GM12878 (cell line): ENCODE data around the gene ACER3. TPM values are rescaled to one million over a fixed set of nuclear protein-coding genes. Genes with fewer than 3 reads are reported as not detected.

ENCODE experiments used
- ATAC-seq: fragments of 200-7000 bp; cut with Tn5 transposase; 3 replicates; pipeline ENCODE4 v1.9.1; 2020; ENCODE audit warnings: mild to moderate bottlenecking, moderate library complexity
- BruUV-seq: library from RNA; stranded (reverse); fragments of 400-500 nt; replicated peaks from 2 replicates; lab custom pipeline; 2021; lab: Mats Ljungman, UMichigan
- CTCF ChIA-PET: fragments of 300-600 bp; sonication (Branson Sonifier 250); formaldehyde crosslinking; extraction: SDS; loops from one replicate; lab custom pipeline; 2021; ENCODE audit warnings: inconsistent platforms; lab: Yijun Ruan, JAX
- POLR2A ChIA-PET: fragments of 350-600 bp; formaldehyde crosslinking; extraction: SDS; loops from one replicate; lab custom pipeline; 2021; ENCODE audit warnings: inconsistent platforms; lab: Charles Lee
- RAD21 ChIA-PET: fragments of 300-600 bp; sonication (Branson Sonifier 250); formaldehyde crosslinking; loops from one replicate; lab custom pipeline; 2023; ENCODE audit warnings: antibody characterized with exemption; ENCODE audit not compliant: unreplicated experiment; lab: Charles Lee
- SMC1A ChIA-PET: fragments of 300-600 bp; sonication (Branson Sonifier 250); formaldehyde crosslinking; loops from one replicate; lab custom pipeline; 2023; ENCODE audit not compliant: unreplicated experiment, uncharacterized antibody; lab: Charles Lee
- DNase-seq: peaks from one replicate; pipeline ENCODE4 v3.0.0-alpha.2; 2011; ENCODE audit warnings: low read depth, low spot score
- FAIRE-seq: peaks from 3 replicates; lab custom pipeline; 2011; peaks lifted over from hg19 to GRCh38; lab: Jason Lieb, UNC
- H2AFZ ChIP-seq: 2 replicates; pipeline ENCODE4 v1.6.0; 2011; ENCODE audit warnings: low read depth, low read length, control low read depth; ENCODE audit not compliant: control insufficient read depth
- H3K27ac ChIP-seq: 2 replicates; pipeline ENCODE4 v1.5.1; 2011; ENCODE audit warnings: control low read depth; ENCODE audit not compliant: control insufficient read depth, insufficient read depth
- H3K27me3 ChIP-seq, 2 experiments: replicated peaks in 1 of 2; 2 replicates each; pipeline versions ENCODE4 v1.6.0 to v1.6.1; 2011; ENCODE audit warnings: low read length in 1 of 2; ENCODE audit not compliant: control insufficient read depth in 2 of 2, insufficient read depth in 2 of 2
- H3K36me3 ChIP-seq, 2 experiments: 2 replicates each; pipeline ENCODE4 v1.5.1; 2011; ENCODE audit warnings: low read length in 1 of 2; ENCODE audit not compliant: control insufficient read depth in 2 of 2, insufficient read depth in 2 of 2
- H3K4me1 ChIP-seq: 2 replicates; pipeline ENCODE4 v1.6.1; 2011; ENCODE audit warnings: mild to moderate bottlenecking, low read length, moderate library complexity, mixed read lengths; ENCODE audit not compliant: control insufficient read depth, insufficient read depth
- H3K4me2 ChIP-seq: 2 replicates; pipeline ENCODE4 v1.6.0; 2011; ENCODE audit warnings: control low read depth; ENCODE audit not compliant: control insufficient read depth, insufficient read depth
- H3K4me3 ChIP-seq: fragments of 200-600 bp; sonication (generic); 2 replicates; pipeline ENCODE4 v1.5.1; 2016
- H3K79me2 ChIP-seq: 2 replicates; pipeline ENCODE4 v1.6.0; 2011; ENCODE audit warnings: low read length; ENCODE audit not compliant: control insufficient read depth, insufficient read depth
- H3K9ac ChIP-seq: 2 replicates; pipeline ENCODE4 v1.8.0; 2011; ENCODE audit warnings: low read length, control low read depth, mixed read lengths; ENCODE audit not compliant: control insufficient read depth, insufficient read depth
- H3K9me3 ChIP-seq: replicated peaks from 3 replicates; pipeline ENCODE4 v1.5.1; 2011; ENCODE audit warnings: mild to moderate bottlenecking, low read length; ENCODE audit not compliant: control insufficient read depth, insufficient read depth
- H4K20me1 ChIP-seq: 2 replicates; pipeline ENCODE4 v1.6.0; 2011; ENCODE audit not compliant: control insufficient read depth, insufficient read depth
- CEBPB ChIP-seq, 2 experiments: fragments of 150-350 bp in 1 of 2; IDR thresholded peaks; 2 replicates each; pipeline ENCODE4 v1.6.1; 2012 to 2014; ENCODE audit warnings: low read depth in 2 of 2, low read length in 2 of 2, borderline replicate concordance in 1 of 2, inconsistent platforms in 1 of 2
- FOXK2 ChIP-seq: fragments of 450-650 bp; IDR thresholded peaks from 2 replicates; pipeline ENCODE4 v1.6.1; 2017; ENCODE audit warnings: mild to moderate bottlenecking, moderate library complexity
- KLF5 ChIP-seq: fragments of 450-650 bp; IDR thresholded peaks from 2 replicates; pipeline ENCODE4 v1.6.1; 2014; ENCODE audit warnings: mild to moderate bottlenecking; ENCODE audit not compliant: partially characterized antibody
- MLLT1 ChIP-seq: fragments of 450-650 bp; IDR thresholded peaks from 2 replicates; pipeline ENCODE4 v1.6.1; 2016; ENCODE audit warnings: mild to moderate bottlenecking
- NKRF ChIP-seq: fragments of 450-650 bp; conservative IDR thresholded peaks from 2 replicates; pipeline ENCODE4 v1.6.1; 2017; ENCODE audit warnings: mild to moderate bottlenecking, moderate library complexity
- POU2F2 ChIP-seq: IDR thresholded peaks from 3 replicates; pipeline ENCODE4 v1.6.1; 2011; ENCODE audit warnings: low read depth, mild to moderate bottlenecking, low read length, borderline replicate concordance
- RAD21 ChIP-seq: IDR thresholded peaks from 2 replicates; pipeline ENCODE4 v1.6.1; 2011; ENCODE audit warnings: mild to moderate bottlenecking, low read depth, low read length, moderate library complexity; ENCODE audit not compliant: insufficient read depth
- TCF3 ChIP-seq: IDR thresholded peaks from 2 replicates; pipeline ENCODE4 v1.6.1; 2012; ENCODE audit warnings: low read depth, mild to moderate bottlenecking, low read length, borderline replicate concordance; ENCODE audit not compliant: insufficient read depth
- USF1 ChIP-seq: IDR thresholded peaks from 2 replicates; pipeline ENCODE4 v1.6.1; 2011; ENCODE audit warnings: borderline replicate concordance, low read depth, mild to moderate bottlenecking, moderate library complexity, mixed read lengths, low read length; ENCODE audit not compliant: insufficient read depth; ENCODE audit errors: extremely low read length
- WRNIP1 ChIP-seq: IDR thresholded peaks from 2 replicates; pipeline ENCODE4 v1.6.1; 2011; ENCODE audit warnings: low read depth, low read length, improper control_type of control experiment, borderline replicate concordance
- YBX1 ChIP-seq: fragments of 450-650 bp; IDR thresholded peaks from 2 replicates; pipeline ENCODE4 v1.6.1; 2016; ENCODE audit warnings: antibody characterized with exemption
- ZZZ3 ChIP-seq: IDR thresholded peaks from 2 replicates; pipeline ENCODE4 v1.6.1; 2011; ENCODE audit warnings: low read depth; ENCODE audit not compliant: control insufficient read depth, insufficient read length
- WGBS: methylation state at CpG from one replicate; pipeline ENCODE4 v1.1.6; 2016; ENCODE audit warnings: low lambda C conversion rate; ENCODE audit not compliant: insufficient replicate concordance, insufficient coverage; ENCODE audit errors: missing lambda C conversion rate; 5-methylcytosine and 5-hydroxymethylcytosine counted together
- in situ Hi-C: fragments of 300-500 bp; cut with MboI; formaldehyde crosslinking; loops from 9 replicates; pipeline ENCODE4 v1.14.3; 2018; ENCODE audit warnings: mixed read lengths
- intact Hi-C: fragments of 100-400 bp; cut with micrococcal nuclease; formaldehyde crosslinking; loops from one replicate; pipeline ENCODE4 v1.14.2; 2022; ENCODE audit not compliant: unreplicated experiment
- polyA plus RNA-seq, 11 experiments: library from polyadenylated mRNA; depleted of rRNA in 4 of 11; unstranded in 6 of 11; stranded (reverse) in 5 of 11; fragments of >200 nt; fragmentation: Nextera tagmentation in 4 of 11; fragmentation: Illumina TruSeq in 1 of 11; extraction: Ambion mirVana in 4 of 11; extraction: Trizol in 1 of 11; gene quantifications; 1 replicate in 1 of 11; 2 replicates in 10 of 11; pipeline versions ENCODE4 v1.2.1 to v1.2.3, GENCODE V29; 2011 to 2016; ENCODE audit warnings: inconsistent platforms in 2 of 11, missing spikeins in 2 of 11, low read depth in 1 of 11
- total RNA-seq, 4 experiments: library from RNA; depleted of rRNA in 3 of 4; stranded (reverse); fragments of >200 nt in 3 of 4; fragmentation: Illumina TruSeq in 1 of 4; extraction: Trizol in 1 of 4; gene quantifications; 2 replicates each; pipeline versions ENCODE4 v1.2.1 to v1.2.3, GENCODE V29; 2013 to 2021

ACER3 gene
- total and polyA plus RNA-seq, 10 of the 15 experiments (the other 5 are each of a cell fraction or from before 2014, with no cell fraction given): 2.8 to 17.4 (median 10.3) TPM

GRCh38 chr11:77026743-77027142, 166.0 kb downstream of the ACER3 start:
- in situ Hi-C loops: no loop called here
- CTCF ChIA-PET: interaction anchor here (0.6 to 1.5 kb wide), 5 partner anchors 16 to 1540 kb away, joined by 3 to 6 read pairs (median 3); no protein-coding TSS in a partner anchor
- Histone ChIP-seq H3K79me2 (no peaks in the 10 kb centered on the region), H3K9me3 (no peaks in the 10 kb centered on the region), H3K9ac (no peak overlapping the region), H3K27ac (no peak overlapping the region), H3K36me3 (no peaks in the 10 kb centered on the region)
- POLR2A ChIA-PET: no interaction called here
- SMC1A ChIA-PET: interaction anchor here (0.6 kb wide), 1 partner anchor 65 kb away, joined by 3 read pairs; no protein-coding TSS in a partner anchor
- WGBS: 85% methylated on average over 2 of the region's 2 CpGs
- no TSS peak for BruUV-seq
- DNase-seq: no peak
- TF ChIP-seq USF1 (no peak), POU2F2 (no peak), ZZZ3 (no peak), FOXK2 (no peak)
- TF ChIP-seq, all 136 proteins: peak for 0
- Histone ChIP-seq H3K4me1 (no peaks in the 10 kb centered on the region), H4K20me1 (no peaks in the 10 kb centered on the region), H3K4me2 (no peak overlapping the region), H3K27me3 (no peaks in the 10 kb centered on the region; a peak in 1 of 4 replicates), H2AFZ (no peak overlapping the region), H3K4me3 (no peak overlapping the region)
- ATAC-seq (no peak), FAIRE-seq (no peak)
- intact Hi-C loops: no loop called here
- RAD21 ChIA-PET: interaction anchor here (1.4 to 1.7 kb wide), 2 partner anchors 64 to 107 kb away, joined by 3 to 5 read pairs; no protein-coding TSS in a partner anchor

GRCh38 chr11:77027275-77027674, 166.6 kb downstream of the ACER3 start:
- Histone ChIP-seq H3K4me2 (no peak overlapping the region), H3K36me3 (no peaks in the 10 kb centered on the region), H4K20me1 (no peaks in the 10 kb centered on the region), H3K79me2 (no peaks in the 10 kb centered on the region), H3K9ac (no peak overlapping the region), H3K9me3 (no peaks in the 10 kb centered on the region), H3K4me1 (no peaks in the 10 kb centered on the region), H3K4me3 (no peak overlapping the region), H3K27ac (no peak overlapping the region), H3K27me3 (no peaks in the 10 kb centered on the region; a peak in 1 of 4 replicates), H2AFZ (no peak overlapping the region)
- intact Hi-C loops: no loop called here
- ATAC-seq (no peak), FAIRE-seq (no peak), DNase-seq (no peak)
- ChIA-PET RAD21 (interaction anchor here (1.4 to 1.7 kb wide), 2 partner anchors 64 to 107 kb away, joined by 3 to 5 read pairs; no protein-coding TSS in a partner anchor), CTCF (interaction anchor here (0.6 to 1.5 kb wide), 5 partner anchors 16 to 1540 kb away, joined by 3 to 6 read pairs (median 3); no protein-coding TSS in a partner anchor), POLR2A (no interaction called here), SMC1A (interaction anchor here (0.6 kb wide), 1 partner anchor 64 kb away, joined by 3 read pairs; no protein-coding TSS in a partner anchor)
- WGBS: 100% methylated on average over 1 of the region's 1 CpG
- in situ Hi-C loops: no loop called here
- no TSS peak for BruUV-seq
- TF ChIP-seq WRNIP1 (no peak), KLF5 (no peak), NKRF (no peak), MLLT1 (no peak), CEBPB (IDR thresholded peaks at IDR 0.05; ENCODE audit: borderline replicate concordance in 1 of 2, low read depth in 2 of 2, low read length in 2 of 2) (no peak), YBX1 (no peak), TCF3 (no peak), RAD21 (no peak)
